Activated CD8-positive, alpha-beta memory T cell treated with anti-CD3 and anti-CD28 coated beads, Interleukin-2, amount 50 U/mL, for 48 hours (primary cell): ENCODE data around the gene IGSF8.

Source experiments
- DNase-seq: peaks from one replicate; pipeline ENCODE4 v3.0.0-alpha.2; 2020

The IGSF8 gene, protein sequence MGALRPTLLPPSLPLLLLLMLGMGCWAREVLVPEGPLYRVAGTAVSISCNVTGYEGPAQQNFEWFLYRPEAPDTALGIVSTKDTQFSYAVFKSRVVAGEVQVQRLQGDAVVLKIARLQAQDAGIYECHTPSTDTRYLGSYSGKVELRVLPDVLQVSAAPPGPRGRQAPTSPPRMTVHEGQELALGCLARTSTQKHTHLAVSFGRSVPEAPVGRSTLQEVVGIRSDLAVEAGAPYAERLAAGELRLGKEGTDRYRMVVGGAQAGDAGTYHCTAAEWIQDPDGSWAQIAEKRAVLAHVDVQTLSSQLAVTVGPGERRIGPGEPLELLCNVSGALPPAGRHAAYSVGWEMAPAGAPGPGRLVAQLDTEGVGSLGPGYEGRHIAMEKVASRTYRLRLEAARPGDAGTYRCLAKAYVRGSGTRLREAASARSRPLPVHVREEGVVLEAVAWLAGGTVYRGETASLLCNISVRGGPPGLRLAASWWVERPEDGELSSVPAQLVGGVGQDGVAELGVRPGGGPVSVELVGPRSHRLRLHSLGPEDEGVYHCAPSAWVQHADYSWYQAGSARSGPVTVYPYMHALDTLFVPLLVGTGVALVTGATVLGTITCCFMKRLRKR

GRCh38 chr1:160097911-160098851 lies at the start of gene IGSF8:
Gene IGSF8, minus strand, starts transcription at chr1:160098619. Its CDS starts 147 bp downstream, at chr1:160098472.
- peak; percentile 99 for DNase-seq

- no peak for DNase-seq
These were observed 49.7 kb upstream of the IGSF8 start for GRCh38 chr1:160148121-160148520.

DNA sequence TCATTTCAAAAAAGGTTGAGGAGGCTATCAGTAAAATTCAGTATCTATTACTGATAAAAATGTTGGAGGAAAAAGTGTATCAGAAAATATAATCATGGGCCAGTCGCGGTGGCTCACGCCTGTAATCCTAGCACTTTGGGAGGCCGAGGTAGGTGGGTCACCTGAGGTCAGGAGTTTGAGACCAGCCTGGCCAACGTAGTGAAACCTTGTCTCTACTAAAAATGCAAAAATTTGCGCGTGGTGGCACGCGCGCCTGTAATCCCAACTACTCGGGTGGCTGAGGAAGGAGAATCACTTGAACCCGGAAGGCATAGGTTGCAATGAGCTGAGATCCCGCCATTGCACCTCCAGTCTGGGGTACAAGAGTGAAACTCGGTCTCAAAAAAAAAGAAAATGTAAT lies 47.7 kb upstream of the IGSF8 start:
- no peak for DNase-seq

DNA sequence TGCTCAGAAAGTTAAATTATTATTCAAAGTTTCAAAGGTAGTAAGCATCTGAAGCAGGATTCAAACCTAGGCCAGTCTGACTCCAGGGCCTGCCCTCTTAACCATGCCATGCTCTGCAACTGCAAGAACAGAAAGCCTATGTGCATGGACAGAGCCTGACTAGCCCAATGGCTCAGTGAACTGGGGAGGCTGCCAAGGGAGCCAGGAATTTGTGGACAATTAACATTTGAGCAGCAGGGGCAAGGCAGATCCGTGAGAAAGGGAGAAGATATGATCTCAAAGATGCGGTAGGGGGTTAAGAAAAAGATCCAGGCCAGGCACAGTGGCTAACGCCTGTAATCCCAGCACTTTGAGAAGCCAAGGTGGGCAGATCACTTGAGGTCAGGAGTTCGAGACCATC lies 46.5 kb upstream of the IGSF8 start:
- DNase-seq: no peak

DNA sequence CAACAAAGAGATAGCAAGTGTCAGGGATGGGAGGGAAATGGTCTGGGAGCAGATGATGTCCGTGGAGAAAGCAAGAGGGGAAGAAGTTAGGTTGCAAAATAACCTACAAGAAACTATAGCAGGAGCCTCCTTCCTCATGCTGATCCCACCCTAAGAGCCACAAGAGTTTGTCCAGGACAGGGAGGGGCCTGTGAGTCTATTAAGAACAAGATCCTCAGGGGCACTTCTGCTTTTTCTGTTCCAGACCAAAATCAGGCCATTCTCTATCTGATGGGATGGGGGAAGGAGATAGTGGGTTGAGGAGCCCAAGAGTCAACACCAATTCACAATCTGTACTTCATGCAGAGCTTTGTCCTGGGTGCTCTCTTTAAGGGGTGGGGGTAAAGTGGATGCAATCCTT lies 45.3 kb upstream of the IGSF8 start:
- DNase-seq: no peak

GRCh38 chr1:160139840-160140239 lies 41.4 kb upstream of the IGSF8 start:
- DNase-seq: no peak

DNA sequence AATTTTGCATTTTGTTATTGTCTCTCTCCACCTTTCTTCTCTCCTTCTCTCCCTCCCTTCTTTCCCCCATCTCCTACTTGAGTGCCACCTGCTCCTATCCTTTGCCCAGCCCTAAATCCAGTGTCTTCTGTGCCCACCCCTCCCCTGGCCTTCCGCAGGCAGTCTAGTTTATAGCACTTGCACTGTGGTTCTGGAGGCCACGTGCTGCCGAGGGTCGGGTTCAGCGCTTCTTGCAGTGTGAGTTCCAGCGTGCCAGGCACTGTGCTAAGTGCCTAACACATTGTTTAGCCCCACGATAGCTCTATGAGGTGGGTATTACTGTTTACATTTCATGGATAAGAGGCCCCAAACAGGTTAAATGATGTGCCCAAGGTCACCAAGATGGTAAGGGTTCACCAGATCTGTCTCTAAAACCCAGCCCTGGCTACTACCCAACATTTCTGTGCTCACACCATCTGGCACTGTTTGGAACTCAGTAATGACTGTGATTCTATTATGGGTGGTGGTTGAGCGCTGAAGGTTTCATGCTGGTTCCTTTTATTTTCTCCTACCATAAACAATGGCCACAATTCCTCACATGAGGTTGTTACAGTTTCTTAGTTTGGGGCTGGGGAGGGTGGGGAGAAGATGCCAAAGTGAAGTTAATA lies 38.9 kb upstream of the IGSF8 start:
- no peak for DNase-seq

GRCh38 chr1:160136926-160137200 lies 38.4 kb upstream of the IGSF8 start:
- DNase-seq: no peak

GRCh38 chr1:160136121-160136925 lies 37.9 kb upstream of the IGSF8 start:
- DNase-seq: no peak

DNA sequence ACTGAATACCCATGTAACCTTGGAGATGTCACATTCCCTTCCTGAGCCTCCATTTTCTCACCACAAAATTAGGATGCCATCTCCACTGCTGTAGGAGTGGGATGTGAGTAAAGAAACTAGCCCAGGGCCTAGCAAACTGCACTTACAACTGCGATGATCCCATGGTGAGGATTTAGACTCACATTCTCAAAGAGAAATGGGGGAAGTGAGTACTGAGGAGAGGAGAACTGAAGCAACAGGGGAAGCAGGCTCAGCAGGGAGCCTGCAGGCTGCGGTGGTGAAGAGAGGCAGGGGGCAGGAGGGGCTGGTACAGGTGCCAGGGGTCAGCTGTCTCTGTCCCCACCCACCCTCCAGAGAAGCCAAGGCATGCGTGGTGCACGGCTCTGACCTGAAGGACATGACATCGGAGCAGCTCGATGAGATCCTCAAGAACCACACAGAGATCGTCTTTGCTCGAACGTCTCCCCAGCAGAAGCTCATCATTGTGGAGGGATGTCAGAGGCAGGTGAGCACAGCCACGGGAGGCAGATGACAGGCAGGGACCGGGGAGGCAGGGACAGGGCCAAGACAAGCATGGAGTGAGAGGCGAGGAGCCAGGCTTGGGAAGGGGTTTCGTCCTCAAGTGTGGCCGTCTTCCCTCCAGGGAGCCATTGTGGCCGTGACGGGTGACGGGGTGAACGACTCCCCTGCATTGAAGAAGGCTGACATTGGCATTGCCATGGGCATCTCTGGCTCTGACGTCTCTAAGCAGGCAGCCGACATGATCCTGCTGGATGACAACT lies 36.6 kb upstream of the IGSF8 start:
- DNase-seq: no peak

DNA sequence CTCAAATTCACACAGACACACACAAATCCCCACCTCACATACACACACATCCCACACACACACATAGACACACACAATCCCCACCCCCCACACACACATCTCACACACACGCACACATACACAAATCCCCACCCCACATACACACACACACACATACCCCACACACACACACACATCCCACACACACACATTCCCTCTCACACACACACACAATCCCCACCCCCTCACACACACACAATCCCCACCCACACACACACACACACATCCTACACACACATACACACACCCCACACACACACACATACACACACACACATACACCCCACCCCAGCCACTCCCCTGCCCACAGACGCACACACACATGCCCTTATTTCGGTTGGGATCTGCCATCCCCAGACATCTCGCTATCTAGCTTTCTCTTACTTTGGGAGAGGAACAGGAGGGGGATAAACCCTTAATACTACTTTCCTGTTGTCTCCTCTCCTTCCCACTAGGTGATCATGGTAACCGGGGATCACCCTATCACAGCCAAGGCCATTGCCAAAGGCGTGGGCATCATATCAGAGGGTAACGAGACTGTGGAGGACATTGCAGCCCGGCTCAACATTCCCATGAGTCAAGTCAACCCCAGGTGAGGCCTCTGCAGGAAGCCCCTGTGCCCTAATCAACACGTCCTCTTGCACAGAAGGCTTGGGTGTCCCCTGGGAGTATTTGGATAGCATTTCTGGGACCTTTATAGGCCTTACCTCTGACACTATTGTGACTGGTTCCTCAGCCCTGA lies 35.8 kb upstream of the IGSF8 start:
- DNase-seq: no peak

- DNase-seq: no peak
These were observed 33.6 kb upstream of the IGSF8 start for GRCh38 chr1:160131803-160132565.

DNA sequence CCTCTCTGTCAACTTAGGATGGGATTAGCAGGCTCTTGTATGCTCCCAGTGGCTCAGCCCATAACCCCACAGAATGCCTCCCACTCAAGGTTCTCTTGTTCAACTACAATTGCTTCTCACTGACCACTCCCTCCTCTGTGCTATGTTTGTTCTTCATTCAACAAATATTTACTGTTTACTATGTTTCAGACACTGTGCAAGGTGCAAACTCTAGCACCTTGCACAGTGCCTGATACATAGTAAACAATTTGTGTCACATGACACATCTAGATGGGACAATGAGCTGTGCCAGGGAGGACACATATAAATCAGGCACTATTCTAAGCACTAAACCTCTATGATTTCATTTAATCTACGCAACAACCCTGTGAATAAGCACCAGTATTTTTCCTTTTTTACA lies 32.5 kb upstream of the IGSF8 start:
- DNase-seq: no peak

DNA sequence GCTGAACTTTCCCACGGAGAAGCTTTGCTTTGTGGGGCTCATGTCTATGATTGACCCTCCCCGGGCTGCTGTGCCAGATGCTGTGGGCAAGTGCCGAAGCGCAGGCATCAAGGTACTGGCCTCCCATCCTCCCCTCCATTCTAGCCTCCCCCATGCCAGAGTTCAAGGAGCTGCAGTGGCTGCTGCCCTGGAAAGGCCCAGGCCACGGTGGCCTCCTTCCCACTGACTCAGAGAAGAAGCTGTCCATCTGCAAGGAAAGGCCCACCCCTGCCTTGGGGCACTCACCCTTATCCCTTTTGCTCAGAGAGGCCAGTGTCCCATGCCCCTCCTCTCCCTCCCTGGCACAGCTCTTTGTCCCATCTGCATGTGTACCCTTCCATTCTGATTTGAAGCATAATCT lies 32.1 kb upstream of the IGSF8 start:
- DNase-seq: no peak

DNA sequence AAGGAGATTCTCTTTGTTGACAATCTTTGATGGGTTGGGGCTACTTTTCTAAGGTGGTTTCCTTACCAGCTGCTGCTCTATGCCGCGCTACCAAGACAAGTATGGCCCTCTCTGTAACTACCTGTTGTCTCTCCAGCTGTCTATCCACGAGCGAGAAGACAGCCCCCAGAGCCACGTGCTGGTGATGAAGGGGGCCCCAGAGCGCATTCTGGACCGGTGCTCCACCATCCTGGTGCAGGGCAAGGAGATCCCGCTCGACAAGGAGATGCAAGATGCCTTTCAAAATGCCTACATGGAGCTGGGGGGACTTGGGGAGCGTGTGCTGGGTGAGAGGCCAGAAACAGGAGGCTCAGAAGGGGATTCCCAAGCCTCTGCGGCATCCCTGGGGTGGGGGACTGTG lies 31.5 kb upstream of the IGSF8 start:
- no peak for DNase-seq

- DNase-seq: no peak
These were observed 31.1 kb upstream of the IGSF8 start for GRCh38 chr1:160129558-160129957.

DNA sequence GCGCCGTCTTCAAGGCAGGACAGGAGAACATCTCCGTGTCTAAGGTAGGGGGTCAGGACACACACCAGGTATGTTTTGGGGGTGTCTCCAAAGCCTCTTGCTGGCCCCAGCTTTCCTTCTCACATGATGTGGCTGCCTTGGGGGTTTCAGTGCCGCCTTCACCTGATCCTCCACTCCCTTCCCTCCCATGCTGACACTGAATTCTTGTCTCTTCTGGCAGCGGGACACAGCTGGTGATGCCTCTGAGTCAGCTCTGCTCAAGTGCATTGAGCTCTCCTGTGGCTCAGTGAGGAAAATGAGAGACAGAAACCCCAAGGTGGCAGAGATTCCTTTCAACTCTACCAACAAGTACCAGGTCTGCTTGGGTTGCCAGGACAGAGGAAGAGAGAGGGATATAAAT lies 30.6 kb upstream of the IGSF8 start:
- no peak for DNase-seq

DNA sequence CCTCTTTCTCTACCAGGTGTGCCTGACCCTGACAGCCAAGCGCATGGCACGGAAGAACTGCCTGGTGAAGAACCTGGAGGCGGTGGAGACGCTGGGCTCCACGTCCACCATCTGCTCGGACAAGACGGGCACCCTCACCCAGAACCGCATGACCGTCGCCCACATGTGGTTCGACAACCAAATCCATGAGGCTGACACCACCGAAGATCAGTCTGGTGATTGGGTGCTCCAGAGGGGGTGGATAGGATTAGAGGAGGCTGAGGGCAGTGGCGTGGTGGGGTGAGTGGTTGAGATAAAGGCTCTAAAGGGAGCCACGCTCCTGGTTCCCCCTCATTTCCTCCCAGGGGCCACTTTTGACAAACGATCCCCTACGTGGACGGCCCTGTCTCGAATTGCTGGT lies 30.2 kb upstream of the IGSF8 start:
- DNase-seq: no peak

DNA sequence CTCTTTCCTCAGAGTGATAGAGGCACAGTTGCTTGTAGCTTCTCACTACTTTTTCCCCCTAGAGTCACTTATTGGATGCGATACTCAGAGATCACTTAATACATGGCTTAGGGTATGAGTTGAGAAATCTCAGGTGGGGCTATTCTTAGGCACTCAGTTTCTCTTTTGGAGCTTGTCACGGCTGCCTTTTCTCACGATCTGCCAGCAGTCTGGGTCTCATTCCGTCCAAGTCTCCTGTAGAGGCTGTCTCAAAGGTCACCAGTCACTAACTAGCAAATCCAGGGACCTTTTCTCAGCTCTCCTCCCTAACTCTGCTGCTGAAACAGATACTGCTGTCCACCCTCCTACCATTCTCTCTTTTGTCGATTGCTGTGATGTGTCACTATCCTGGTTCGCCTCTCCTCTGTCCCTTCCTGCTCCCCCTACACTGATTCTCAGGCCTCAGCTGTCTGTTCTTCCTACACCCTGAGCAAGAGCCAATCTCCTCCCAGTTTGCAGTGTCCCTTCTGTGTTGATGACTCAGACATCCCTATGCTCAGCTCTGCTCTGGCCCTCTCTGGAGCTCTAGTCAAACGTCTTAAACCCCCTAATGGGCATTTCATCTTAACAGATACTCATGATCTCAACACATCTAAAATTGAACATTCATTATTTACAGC lies 29.6 kb upstream of the IGSF8 start:
- DNase-seq: no peak
